ENCODE measurements around the gene SLC6A20. TPM values are rescaled to one million over a fixed set of nuclear protein-coding genes. Genes with fewer than 3 reads are reported as not detected.

Gene SLC6A20
- total RNA-seq, 2 donors from 2014 or later: 0.23 TPM; not detected in 1

DNA sequence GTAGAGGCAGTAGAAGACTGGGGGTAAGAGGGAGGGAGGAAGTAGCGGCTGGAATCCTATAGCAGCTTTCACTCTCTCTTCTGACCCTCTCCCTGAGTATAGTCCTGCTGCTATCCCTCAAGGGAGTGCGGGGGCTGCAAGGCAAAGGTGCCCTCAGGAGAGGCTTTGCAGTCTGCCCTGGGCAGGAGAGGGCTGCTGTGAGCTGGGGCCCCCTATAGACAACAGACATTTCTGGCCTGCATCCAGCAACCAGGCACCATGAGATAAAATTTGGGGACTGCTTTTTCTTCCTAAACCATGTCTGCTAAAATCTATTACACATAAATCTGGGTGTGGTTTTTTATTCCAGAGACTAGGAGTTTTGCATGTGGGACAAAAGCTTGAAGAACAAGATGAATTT, 59.1 kb downstream of the SLC6A20 start:
- H3K4me3 Mint-ChIP-seq: no peak overlapping the region
- peaks cover 13% of the 10 kb centered on the region for H3K36me3 Mint-ChIP-seq (ENCODE audit: low read depth)
- DNase-seq (no peak), ATAC-seq (no peak)
- H3K27me3 Mint-ChIP-seq: no peaks in the 10 kb centered on the region
- no peaks in the 10 kb centered on the region for H3K9me3 ChIP-seq (ENCODE audit: control insufficient read depth, low read length, poor library complexity, severe bottlenecking)
- peak overlapping the region; percentile 57 for H3K27ac Mint-ChIP-seq
- H3K4me1 Mint-ChIP-seq: peaks cover 34% of the 10 kb centered on the region

DNA sequence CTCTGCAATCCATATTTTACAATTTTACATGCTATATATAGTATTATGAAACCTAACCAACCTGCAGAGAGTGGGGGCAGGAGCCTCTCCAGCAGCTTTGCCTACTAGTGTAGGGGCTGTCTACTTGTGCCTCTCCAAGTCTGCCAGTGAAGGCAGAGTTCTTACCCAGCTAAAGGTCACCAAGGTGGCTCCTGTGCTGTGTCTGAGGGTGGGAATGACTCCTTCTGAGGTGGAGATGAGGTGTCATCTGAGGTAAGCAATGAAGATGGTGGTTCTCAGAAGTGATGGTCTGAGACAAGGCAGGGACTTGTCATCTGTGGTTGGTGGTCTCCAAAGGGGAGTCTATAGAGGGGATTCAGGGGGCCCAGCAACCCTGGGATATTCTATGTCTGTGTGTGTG, 59.6 kb downstream of the SLC6A20 start:
- Mint-ChIP-seq H3K27ac (peak overlapping the region; percentile 57), H3K4me3 (no peak overlapping the region), H3K27me3 (no peaks in the 10 kb centered on the region), H3K36me3 (ENCODE audit: low read depth) (peaks cover 16% of the 10 kb centered on the region), H3K4me1 (peaks cover 29% of the 10 kb centered on the region)
- H3K9me3 ChIP-seq (ENCODE audit: control insufficient read depth, low read length, poor library complexity, severe bottlenecking): no peaks in the 10 kb centered on the region
- DNase-seq: no peak
- no peak for ATAC-seq

DNA sequence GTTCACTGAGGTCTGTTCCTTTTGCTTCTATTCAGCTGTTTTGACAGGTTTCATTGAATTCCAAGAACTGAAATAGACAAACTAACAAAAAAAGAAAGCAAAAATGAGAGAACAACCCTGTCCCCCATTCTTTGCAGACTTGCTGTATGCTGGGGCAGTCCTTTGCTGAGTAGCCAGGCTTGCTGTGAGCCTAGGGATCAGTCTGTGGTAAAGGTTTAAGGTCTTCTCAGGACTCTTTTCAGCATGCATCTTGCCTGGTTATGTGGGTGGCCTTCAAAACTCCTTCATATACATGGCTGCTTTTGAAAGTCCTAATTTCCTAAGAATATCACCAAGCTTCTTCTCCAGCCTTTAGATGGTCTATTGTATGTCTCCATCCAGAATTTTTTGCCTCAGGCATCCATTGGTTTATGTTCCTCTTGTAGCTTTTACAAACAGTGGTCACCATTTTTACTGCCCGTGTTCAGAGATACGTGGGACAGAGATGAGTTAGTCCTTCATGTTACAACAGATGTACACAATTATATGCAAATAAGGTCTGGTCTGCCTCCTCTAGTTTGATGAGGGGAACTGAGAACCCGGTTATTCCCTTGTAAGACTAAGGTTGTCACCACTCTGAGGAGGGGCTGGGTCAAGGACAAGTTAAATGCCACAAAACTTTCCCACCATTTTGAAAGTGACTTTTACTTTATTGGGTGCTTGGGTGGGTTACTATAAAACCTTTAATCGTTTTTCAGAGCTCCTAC, 65.8 kb downstream of the SLC6A20 start:
- Mint-ChIP-seq H3K4me3 (no peak overlapping the region), H3K4me1 (peaks cover 20% of the 10 kb centered on the region), H3K36me3 (ENCODE audit: low read depth) (peaks cover 11% of the 10 kb centered on the region), H3K27ac (peak overlapping the region; percentile 57), H3K27me3 (no peaks in the 10 kb centered on the region)
- DNase-seq (no peak), ATAC-seq (no peak)
- H3K9me3 ChIP-seq (ENCODE audit: control insufficient read depth, low read length, poor library complexity, severe bottlenecking): no peaks in the 10 kb centered on the region

DNA sequence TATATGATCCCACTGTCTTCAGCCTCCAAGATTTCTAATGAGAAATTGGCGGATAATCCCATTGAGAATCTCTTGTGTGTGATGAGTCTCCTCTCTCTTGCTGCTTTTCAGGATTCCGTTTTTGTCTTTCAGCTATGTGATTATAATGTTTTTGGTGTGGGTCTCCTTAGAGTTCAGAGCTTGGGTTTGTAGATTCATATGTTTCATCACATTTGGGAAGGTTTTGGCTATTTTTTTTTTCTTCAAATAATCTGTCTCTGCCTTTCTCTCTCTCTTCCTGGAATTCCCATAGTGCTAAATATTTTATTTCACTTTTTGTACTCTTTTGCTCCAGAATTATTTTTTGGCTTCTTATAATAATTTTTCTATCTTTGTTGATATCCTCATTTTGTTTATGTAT, 66.7 kb downstream of the SLC6A20 start:
- Mint-ChIP-seq H3K27ac (peak overlapping the region; percentile 57), H3K36me3 (ENCODE audit: low read depth) (peaks cover 12% of the 10 kb centered on the region), H3K27me3 (no peaks in the 10 kb centered on the region), H3K4me1 (peaks cover 22% of the 10 kb centered on the region), H3K4me3 (no peak overlapping the region)
- no peaks in the 10 kb centered on the region for H3K9me3 ChIP-seq (ENCODE audit: control insufficient read depth, low read length, poor library complexity, severe bottlenecking)
- DNase-seq: no peak
- no peak for ATAC-seq

DNA sequence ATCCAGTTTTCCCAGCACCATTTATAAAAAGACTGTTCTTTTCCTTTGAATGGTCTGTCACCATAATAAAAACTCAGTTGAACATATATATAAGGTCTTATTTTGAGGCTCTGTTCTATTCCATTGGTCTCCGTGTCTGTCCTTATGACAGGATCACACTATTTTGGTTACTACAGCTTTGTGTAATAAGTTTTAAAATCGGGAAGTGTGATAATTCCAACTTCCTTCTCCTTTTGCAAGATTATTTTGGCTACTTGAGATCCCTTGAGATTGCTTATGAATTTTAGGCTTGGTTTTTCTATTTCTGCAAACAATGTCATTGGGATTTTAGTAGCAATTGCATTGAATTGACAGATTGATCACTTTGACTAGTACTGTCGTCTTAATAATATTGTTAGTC, 71.4 kb downstream of the SLC6A20 start:
- Mint-ChIP-seq H3K4me1 (peaks cover 24% of the 10 kb centered on the region), H3K27ac (no peak overlapping the region), H3K4me3 (no peak overlapping the region), H3K36me3 (ENCODE audit: low read depth) (peaks cover 12% of the 10 kb centered on the region), H3K27me3 (no peaks in the 10 kb centered on the region)
- no peak for ATAC-seq
- no peaks in the 10 kb centered on the region for H3K9me3 ChIP-seq (ENCODE audit: control insufficient read depth, low read length, poor library complexity, severe bottlenecking)
- DNase-seq: no peak

DNA sequence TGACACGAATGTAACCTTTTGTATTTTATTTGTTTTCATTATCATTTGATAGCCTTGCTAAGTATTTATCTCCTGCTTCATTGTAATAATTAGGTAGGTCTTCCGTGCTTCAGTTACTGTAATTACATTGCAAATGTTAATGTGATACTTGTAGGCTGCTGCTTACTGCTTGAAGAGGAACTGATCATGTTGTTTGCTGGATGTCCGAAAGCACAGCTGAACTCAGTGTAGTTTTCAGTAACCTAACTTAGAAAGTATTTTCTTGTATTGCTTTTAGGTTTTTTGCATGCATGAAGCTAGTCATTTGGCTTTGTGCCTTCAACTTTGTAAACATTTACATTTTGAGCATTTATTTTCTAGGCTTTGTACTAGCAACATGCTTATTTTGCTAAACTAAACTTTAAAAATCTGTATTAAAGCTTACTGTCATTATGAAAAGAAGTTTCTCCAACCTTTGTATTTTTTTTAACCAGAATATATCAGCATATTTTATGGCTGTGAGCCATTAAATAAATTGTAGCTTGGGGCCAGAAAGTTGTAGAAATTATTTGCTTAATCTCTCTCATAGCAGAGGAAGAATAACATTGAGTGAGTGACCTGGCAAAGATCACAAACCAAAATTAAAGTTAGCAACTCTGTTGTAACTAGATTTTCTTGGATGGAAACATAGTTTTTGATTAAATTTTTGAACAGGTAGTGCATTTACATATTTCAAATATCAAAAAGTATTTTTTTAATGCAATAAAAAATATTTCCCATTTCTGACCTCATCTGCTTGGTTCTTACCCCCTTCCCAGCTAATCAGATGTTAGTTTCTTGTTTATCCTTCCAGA, 76.5 kb downstream of the SLC6A20 start:
- Mint-ChIP-seq H3K4me3 (no peak overlapping the region), H3K4me1 (peaks cover 15% of the 10 kb centered on the region), H3K27me3 (no peaks in the 10 kb centered on the region), H3K27ac (no peak overlapping the region), H3K36me3 (ENCODE audit: low read depth) (peaks cover 20% of the 10 kb centered on the region)
- H3K9me3 ChIP-seq (ENCODE audit: control insufficient read depth, low read length, poor library complexity, severe bottlenecking): no peaks in the 10 kb centered on the region
- DNase-seq: no peak
- no peak for ATAC-seq

DNA sequence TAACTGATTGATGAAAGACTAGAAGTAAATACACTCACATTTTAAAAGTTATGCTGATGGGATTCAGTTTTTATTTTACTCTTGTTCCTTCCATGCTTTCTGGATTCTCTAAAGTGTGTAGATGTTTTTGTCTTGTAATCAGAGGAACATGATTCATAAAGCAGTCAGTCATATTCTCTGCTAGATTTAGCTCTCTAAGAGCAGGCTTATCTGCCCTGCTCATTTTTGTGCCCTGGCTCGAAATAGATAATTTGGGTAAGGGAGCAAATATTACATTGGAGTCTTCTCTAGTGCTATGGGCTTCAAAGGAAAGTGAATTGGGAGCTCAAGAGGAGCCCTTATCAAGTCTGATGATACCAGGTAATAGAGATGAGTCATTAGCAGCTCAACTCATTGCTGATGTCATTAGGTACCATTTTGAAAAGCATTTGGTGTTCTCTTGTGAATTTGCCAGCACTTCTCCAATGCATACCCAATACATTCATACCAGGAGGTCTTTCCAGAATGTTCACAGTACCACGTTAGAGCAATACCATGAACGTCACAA, 79.5 kb downstream of the SLC6A20 start:
- peak overlapping the region; percentile 54 for H3K27ac Mint-ChIP-seq
- no peaks in the 10 kb centered on the region for H3K9me3 ChIP-seq (ENCODE audit: control insufficient read depth, low read length, poor library complexity, severe bottlenecking)
- no peaks in the 10 kb centered on the region for H3K27me3 Mint-ChIP-seq
- peaks cover 18% of the 10 kb centered on the region for H3K36me3 Mint-ChIP-seq (ENCODE audit: low read depth)
- no peak for DNase-seq
- no peak for ATAC-seq
- H3K4me1 Mint-ChIP-seq: peaks cover 20% of the 10 kb centered on the region
- H3K4me3 Mint-ChIP-seq: no peak overlapping the region

DNA sequence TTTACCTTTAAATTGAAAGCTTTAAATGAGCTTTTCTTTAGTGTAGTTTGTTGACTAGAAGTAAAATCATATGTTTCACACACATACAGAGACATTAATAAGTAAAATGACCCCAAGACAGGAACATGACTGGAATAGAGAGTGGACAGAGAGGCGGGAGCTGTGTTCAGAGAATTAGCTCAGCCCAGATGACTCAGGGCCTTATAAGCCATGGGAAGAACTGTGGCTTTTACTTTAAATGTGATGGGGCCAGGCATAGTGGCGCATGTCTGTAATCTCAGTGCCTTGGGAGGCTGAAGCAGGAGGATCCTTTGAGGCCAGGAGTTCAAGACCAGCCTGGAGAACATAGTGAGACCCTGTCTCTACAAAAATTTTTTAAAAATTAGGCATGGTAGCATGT, 80.4 kb downstream of the SLC6A20 start:
- Mint-ChIP-seq H3K36me3 (ENCODE audit: low read depth) (peaks cover 20% of the 10 kb centered on the region), H3K27ac (peak overlapping the region; percentile 54), H3K4me3 (no peak overlapping the region)

DNA sequence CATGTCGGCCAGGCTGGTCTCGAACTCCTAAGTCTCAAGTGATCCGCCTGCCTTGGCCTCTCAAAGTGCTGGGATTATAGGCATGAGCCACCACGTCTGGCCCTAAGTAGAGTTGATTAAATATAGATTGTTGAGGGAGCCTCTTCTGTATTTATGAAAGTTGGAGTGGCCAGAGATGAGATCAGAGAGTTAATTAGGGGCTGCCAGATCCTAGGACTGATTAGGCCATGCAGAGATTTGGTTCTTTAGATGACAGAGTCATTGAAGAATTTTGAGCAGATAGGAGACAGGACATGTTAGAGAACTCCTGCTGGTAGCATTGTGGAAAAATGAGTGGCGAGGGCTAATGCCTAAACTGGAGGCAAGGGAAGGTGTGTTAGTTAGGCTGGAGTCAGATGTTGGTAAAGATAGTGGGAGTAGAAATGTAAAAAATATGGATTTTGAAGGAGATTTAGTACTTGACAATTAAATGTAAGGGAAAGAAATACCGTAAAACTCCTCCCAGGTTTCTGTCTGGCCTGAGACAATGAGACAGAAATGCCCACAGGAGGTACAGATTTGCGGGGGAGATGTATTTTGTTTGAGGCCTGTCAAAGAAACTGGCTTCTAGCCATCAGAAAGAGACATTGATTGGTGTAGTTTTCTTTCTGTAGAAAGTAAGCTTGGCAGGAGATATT, 83.8 kb downstream of the SLC6A20 start:
- Mint-ChIP-seq H3K27ac (peak overlapping the region; percentile 27), H3K36me3 (ENCODE audit: low read depth) (peaks cover 19% of the 10 kb centered on the region), H3K4me1 (peaks cover 20% of the 10 kb centered on the region), H3K4me3 (no peak overlapping the region), H3K27me3 (no peaks in the 10 kb centered on the region)
- ATAC-seq (no peak), DNase-seq (no peak)
- H3K9me3 ChIP-seq (ENCODE audit: control insufficient read depth, low read length, poor library complexity, severe bottlenecking): no peaks in the 10 kb centered on the region

More for the DNA sequence above, 80.4 kb downstream of the SLC6A20 start:
- H3K4me1 Mint-ChIP-seq: peaks cover 21% of the 10 kb centered on the region
- ATAC-seq (no peak), DNase-seq (no peak)
- H3K9me3 ChIP-seq (ENCODE audit: control insufficient read depth, low read length, poor library complexity, severe bottlenecking): no peaks in the 10 kb centered on the region
- H3K27me3 Mint-ChIP-seq: no peaks in the 10 kb centered on the region

DNA sequence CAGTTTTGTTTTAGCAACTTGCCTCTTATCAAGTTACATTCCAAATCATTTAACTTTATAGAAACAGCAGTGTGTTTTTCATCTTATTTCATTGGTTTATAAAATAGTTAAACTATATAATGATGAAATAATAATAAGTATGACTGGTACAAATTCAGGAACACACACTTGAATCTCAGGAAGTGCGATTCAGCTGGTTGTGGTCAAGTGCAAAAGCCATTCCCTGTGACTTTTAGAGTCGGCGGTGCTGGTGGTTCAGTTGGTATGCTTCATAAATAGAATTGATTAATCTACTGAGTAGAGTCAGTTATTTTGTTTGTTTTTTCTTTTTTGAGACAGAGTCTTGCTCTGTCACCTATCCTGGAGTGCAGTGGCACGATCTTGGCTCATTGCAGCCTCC, 84.4 kb downstream of the SLC6A20 start:
- H3K9me3 ChIP-seq (ENCODE audit: control insufficient read depth, low read length, poor library complexity, severe bottlenecking): no peaks in the 10 kb centered on the region
- H3K36me3 Mint-ChIP-seq (ENCODE audit: low read depth): peaks cover 22% of the 10 kb centered on the region
- no peak overlapping the region for H3K4me3 Mint-ChIP-seq
- DNase-seq: no peak
- peaks cover 21% of the 10 kb centered on the region for H3K4me1 Mint-ChIP-seq
- no peak for ATAC-seq
- H3K27ac Mint-ChIP-seq: no peak overlapping the region
- H3K27me3 Mint-ChIP-seq: no peaks in the 10 kb centered on the region

DNA sequence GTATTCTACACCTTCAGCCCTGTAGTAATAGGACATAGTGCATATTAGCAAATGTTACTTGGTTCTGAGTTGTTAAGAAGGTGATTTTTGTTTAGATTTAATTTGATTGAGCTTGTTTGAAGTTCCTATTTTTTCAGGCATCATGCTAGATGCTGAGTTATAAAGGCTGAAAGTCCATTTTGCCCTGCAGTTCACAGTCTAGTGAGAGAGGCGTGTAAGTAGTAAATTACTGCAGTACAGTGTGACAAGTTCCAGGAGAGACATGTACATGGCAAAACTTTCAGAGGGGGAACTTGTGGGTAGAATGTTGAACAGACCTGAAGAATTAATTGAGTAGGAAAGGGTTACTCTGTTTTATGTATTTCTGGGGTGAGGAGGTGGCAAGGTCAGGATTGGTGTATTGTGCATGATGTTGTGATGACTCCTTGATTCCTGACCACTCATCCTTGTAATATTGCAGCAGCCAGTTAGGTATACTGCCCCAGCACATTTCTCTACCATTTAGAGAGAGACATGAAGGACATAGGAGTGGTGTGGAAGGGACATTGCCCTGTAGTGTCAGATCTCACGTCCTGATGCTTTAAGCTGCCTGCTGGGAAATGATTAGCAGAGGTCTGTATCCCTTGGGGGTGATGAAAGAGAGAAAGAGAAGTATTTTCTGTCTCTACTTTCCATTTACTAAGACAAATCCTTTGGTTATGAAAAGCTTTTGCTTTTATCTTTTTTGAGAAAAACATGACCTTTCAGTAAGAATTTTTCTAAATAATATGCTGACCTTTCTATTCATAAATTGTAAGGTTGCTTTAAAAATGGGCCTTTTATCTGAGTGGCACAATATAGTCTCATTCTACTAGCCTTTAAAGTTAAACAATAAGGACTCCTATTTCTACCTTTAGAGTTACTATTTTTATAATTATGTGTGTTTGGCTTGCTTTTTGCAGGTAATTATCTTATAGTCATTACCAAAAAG, 90.2 kb downstream of the SLC6A20 start:
- ATAC-seq (no peak), DNase-seq (no peak)
- H3K9me3 ChIP-seq (ENCODE audit: control insufficient read depth, low read length, poor library complexity, severe bottlenecking): no peaks in the 10 kb centered on the region
- Mint-ChIP-seq H3K27ac (no peak overlapping the region), H3K4me1 (peaks cover 28% of the 10 kb centered on the region), H3K4me3 (no peak overlapping the region), H3K36me3 (ENCODE audit: low read depth) (peaks cover 16% of the 10 kb centered on the region), H3K27me3 (no peaks in the 10 kb centered on the region)
